TTC549 (cell line): ENCODE measurements around the gene UBAC2.

Experiments used
- FAIRE-seq: peaks from 2 replicates; lab custom pipeline; 2012; peaks lifted over from hg19 to GRCh38; lab: Jason Lieb, UNC

The UBAC2 gene

DNA sequence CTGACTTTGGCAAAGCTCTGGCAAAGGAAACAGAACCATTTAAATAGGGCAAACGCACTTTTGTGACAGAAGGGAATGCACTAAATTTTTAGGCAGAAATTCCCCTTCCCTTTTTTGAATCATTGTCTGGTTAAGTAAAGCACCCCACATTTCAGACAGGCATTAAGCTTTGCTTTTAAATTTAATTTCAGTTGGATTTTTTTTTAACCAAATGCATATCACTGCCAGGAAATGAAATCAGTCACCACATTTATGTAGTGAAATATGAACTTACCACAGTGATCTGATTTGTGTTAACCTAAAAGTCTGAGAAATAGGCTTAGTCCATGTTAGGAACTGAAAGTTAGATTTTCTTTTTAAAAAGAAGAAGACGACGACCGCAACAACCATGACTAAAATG, 95.7 kb downstream of the UBAC2 start:
- FAIRE-seq = no peak

DNA sequence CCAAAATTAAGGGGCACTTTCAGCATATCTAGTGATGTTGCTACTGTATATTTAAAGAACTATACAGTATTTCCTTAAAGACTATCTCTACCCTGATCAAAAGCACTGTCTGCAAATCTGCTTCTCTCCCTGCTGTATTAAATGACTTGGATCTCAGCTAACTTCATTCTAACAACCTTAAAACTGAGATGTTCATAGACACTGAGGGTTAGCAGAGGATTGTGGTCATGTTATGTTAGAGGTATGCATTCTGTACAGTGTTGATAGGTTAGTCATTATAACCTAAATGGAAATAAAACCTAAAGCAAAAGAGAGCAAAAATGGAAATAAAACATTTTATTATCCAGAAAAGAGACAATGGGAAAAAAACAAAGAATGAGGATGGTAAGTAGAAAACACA, 96.7 kb downstream of the UBAC2 start:
- FAIRE-seq = no peak

DNA sequence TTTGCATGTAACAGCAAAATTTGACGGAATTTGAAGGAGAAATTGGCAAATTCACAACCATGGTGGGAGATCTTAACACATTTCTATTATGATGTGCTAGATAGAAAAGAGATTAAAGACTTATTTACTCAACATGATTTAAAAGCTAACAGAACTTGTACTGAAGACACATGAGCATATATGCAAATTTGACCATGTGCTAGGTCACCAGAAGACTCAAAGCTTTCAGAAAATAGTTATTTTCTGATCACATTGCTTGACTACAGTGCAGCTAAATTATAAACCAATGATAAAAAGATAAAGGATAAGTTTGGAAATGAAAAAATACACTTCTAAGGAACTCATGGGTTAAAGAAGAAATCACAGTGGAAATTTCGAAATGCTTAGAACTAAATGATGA, 97.4 kb downstream of the UBAC2 start:
- FAIRE-seq = no peak

DNA sequence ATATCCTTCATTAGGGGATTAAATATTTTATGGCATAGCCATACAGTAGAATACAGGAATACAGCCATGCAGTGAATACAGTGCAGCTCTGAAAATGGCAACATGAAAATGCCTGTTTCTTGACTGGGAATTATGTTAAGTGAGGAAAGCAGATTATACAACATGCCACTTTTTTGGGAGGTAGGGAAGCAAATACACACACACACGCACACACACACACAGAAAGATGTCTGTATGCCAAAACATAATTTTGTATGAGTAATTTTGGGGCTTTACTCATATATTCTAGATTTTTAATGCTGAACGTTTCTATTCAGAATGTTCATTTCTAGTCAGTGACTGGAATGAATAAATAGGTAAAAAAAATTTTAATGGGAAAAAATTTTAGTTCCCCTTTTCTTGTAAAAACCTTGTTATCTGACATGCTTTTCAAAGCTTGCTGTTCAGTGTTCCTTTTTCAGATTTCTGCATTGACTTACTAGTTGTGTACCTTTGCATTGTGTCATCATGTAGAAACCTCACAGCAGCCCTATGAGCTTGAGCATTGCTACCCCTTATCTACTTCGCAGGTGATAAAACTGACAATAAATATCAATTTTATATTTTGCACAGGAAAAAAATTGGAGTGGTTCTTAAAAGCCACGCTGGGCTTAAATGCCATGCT, 98.7 kb downstream of the UBAC2 start:
- no peak for FAIRE-seq

DNA sequence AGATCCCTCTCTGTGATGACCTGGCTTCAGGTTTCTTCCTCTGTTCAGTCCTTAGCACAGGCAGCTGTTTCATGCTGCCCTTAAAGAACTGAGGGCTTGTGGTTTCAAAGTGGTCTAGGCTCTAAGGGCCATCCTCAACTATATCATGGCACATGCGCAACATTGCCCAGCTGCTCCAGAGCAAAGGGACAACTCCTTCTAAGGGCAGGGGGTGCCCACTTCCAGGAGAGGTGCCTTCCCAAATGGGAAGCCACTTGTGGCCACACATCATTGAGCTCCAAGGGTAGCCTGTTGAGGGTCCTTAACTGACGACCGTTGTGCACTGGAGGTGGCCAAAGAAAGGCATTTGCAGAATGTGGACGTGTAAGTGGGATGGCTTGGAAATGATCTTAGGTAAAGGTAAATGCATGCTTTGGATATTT, 99.3 kb downstream of the UBAC2 start:
- no peak for FAIRE-seq

DNA sequence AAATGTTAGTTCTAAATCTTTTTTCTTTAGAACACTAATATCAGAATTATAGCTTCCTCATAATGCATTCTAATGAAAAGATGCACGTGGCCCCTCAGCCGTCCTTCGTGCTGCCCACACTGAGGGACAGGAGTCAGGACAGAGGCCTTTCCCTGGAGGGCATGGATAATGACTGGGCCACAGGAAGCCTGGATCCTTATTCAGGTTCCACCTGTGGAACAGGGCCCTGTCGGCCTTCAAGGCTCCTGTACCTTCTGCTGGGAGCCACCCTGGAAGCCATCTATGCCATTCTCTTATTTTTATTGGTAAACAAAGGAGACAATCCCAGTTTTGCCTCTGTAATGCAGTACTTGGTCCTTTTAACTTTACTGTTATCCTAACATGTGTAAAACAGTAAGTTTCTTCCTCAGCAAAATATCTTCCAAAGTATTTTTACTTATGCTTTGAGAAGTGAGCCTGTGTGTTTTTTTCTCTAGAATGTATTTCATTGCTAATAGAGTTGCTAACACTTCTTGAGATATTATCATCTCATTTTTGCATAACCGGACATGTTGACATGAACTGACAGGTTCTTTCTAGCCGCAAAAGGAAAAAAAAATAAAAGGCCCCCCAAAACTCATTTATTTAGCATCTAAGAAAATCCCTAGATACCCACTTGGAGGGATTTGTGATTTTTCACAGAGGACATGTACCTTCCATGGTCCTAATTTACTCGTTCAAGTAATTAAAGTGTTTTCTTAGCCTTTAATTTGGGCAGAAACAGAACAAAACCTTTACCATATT, 100.6 kb downstream of the UBAC2 start:
- FAIRE-seq = no peak

DNA sequence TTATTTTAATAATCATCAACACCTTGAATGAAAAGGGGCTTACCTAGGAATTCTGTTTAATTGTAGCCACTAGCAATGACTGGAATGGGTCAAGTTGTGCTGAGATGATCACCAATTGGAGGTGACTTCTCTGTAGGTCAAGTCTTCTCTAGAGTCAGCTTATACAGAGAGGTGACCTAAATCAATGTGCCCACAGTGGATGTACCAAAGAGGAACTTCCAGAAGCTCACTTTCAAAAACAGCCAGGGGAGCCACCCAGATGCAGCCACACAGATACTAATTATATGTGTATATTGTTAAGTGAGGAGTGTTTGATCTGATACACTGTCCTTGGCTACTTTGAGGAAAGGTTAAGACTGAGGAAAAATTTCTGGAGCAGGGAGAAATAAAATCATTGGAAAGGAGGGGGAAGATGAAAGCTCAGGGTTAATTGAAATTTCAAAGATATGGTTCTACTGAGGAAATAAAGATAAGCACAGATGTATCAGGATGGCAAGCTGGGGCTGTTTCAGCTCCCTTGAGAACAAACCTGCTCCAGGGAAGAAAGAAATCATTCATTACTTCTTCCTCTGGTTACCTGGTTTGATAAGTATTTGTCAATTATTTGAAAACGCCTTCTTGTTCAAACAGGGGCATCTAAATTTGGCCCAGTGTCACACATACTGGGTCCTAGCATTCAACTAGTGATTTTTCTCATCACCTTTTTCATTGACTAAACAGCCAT, 101.4 kb downstream of the UBAC2 start:
- FAIRE-seq = no peak

DNA sequence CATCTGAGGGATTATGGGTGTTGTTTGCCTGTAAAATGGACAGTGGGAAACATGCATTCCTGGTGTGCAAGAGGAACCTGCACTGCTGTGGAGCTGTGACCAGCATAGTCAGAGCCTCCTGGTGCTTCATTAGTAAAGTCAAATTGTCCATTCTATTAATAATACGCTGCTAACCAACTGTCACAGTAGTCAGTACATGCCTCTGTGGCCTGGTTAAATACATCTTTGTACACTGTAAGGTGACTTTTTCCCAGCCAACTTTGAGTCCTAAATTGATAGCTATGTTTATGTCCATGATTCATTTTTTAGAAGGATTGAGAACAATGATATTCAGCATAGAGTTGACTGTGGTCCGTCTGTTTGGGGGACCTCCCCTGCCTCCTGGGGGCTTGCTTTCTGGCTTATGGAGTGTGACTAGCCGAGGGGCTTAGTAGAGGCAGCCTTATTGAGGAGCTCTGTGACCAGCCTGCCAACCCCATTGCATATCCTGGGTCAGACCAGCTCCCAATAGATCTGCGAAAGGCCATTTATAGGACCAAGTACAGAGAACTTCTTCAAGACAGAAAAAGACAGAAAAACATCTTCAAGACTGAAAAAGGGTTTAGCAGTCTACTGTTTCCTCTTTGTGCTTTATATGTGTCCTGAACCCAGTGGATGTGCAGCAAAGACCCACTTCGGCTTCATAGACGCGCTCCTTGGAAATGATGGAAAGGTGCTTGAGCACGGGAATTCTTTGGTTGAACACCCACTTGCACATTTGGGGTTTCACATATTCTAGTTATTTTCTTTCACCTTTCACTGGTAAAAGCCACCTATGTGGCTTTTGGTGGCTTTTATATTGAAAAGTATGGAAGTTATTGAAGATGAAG, 102.2 kb downstream of the UBAC2 start:
- FAIRE-seq = no peak

DNA sequence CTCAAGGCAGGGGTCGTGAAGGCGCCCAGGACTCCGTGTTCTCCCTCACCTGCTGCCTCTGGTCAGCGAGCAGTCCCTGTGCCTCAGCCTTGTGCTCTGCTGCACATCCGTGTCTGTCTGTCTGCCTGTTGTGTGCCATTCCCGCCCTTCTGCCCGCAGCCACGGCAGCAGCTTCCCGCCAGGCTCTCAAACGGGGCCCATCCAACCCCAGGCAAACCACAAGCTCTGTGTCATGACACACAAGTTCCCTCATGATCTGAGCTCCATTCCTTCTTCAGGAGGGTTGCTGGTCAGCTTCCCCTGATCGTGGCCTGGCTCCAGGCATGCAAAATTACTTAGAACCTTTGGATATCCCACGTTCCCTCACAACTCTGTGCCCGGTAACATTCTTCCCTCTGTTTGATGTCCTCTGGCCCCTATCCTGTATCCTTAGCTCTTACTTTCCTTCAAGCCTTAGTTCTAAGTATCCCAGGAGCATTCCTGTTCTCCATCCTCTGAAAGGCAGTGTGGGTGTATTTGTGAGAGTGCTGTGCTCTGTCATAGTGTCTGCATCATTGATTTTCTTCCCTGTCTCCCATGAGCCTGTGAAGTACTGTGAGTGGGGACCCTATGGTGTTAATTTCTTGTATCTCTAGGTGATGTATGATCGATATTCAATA, 103.3 kb downstream of the UBAC2 start:
- no peak for FAIRE-seq

DNA sequence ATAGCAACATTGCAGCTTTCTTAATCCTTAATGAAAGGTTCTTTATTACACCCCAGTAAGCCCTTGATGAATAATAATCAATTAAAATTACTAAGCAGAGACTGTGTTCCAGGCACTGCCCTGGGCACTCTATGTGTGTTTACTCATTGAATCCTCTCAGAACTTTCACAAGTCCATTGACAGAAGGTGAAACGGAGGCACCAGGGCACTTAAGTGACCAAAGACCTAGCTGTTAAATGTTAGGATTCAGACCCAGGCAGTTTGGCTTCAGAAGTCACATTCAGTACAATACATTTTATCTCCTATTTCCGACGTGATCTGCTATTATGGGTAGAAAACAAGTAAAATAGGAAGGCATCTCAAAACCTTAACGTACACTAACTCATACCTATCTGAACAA, 103.9 kb downstream of the UBAC2 start:
- no peak for FAIRE-seq

DNA sequence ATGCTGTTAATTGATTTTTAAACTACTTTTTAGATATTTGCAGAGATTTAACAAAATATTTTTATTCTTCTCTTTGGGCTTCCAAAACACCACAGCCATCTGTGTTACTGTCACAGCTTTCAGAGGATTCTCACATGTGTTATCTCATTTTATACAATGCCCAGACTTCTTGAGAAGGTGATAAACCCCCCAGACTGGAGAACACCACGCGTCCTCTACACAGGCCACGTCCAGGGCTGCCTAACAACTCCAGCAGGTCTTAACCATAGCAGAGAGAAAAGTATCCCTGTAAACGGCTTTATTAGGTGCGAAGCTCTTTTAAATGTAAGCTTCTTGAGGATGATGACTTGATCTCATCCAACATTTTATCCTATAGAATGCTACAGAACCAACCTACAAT, 104.5 kb downstream of the UBAC2 start:
- FAIRE-seq = no peak

DNA sequence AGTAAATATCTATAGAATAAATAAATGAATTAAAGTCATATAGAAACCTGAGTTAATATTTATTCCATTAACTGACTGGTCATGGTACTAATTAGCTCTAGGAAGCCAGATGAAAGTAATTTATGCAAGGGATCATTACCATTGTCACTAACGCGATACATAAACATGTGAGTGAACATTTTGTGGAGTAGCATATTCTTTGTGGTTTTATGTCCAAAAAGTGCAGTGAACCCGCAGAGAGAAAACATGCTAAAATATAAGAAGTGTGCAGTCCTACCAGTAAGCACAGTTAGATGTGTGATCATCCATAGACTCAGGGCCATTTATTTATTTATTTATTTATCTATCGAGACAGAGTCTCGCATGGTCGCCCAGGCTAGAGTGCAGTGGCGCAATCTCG, 104.9 kb downstream of the UBAC2 start:
- no peak for FAIRE-seq

DNA sequence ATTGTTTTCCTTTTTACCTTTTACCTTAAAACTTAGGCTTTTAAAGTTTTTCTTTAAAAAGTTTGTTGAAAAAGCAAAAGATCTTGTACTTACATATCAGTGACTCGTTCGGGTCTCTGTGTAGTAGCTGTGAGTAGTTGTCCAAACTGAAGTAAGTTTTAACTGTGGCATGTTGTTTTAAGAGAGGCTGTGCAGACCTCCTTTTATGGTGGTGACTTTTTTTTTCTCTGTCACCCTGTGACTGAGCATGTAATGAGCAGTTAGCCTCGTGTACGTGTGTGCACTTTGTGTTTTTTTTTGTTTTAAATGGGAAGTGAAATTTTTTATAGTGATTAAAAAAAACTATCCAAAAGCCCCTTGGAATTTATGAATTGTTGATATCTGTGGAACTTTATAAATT, 106.6 kb downstream of the UBAC2 start, which contains the start of gene GPR183:
Gene GPR183, minus strand, starts transcription at position 153 of the 400 bp plus-strand sequence. CDS start 11,254 bp downstream, outside the sequence.
- FAIRE-seq = no peak

DNA sequence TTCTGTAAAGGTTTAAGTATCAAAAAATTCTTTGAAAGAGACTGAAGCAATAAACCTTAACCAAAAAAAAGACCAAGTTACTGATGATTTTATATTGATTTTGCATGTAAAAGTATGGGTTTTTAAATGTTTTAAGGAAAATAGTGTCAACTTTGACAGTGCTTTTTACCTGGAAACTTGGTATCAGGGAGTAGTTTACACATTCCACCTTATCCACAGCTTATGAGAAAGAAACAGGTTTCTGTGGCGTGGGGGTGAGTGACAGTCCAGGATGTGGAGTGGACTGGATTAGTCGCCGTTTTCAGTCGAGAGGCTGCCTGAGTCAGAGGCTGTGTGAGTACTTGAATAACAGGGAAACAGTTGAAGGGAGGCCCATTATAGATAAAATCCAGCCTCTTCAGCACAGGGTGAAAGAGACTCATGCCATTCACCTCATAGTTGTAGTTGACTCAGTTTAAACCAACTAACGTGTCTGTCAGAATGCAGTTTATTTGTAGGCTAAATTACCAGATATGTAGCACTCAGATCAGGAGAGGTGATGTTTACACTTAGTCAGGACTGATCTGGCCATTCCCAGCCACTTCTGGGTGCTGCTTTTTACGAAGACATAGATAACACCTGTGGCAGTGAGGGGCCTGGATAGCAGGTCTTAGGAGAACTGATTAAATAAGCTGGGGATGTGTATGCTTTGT, 107.1 kb downstream of the UBAC2 start:
- FAIRE-seq = no peak

DNA sequence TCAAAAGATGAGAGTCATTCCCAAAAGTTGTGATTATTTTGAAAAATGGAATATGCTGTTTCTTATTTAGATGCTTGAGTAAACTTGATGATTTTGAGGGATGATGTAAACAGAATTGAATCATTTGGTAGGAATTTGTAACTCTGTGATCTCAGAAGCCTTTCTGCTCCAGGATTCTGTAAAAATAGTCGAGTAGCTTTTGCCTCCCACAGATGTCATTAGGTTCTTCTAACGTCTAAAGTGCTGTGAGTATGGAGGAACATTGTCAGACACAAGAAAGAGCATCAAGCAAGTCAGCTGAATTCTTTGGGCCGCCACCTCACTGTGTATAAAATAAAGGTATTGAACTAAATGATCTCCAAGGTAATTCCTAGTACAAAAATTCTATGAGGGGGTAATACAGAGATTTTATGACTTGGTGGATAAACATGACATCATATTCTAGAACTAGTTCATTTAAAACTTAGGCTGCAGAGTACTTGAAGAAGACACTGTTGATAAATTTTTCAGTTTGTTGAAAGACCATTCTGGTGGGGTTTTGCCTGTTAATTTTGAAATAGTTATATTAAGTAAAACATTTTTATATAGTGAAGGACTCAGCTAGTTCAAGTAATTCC, 107.9 kb downstream of the UBAC2 start:
- no peak for FAIRE-seq

DNA sequence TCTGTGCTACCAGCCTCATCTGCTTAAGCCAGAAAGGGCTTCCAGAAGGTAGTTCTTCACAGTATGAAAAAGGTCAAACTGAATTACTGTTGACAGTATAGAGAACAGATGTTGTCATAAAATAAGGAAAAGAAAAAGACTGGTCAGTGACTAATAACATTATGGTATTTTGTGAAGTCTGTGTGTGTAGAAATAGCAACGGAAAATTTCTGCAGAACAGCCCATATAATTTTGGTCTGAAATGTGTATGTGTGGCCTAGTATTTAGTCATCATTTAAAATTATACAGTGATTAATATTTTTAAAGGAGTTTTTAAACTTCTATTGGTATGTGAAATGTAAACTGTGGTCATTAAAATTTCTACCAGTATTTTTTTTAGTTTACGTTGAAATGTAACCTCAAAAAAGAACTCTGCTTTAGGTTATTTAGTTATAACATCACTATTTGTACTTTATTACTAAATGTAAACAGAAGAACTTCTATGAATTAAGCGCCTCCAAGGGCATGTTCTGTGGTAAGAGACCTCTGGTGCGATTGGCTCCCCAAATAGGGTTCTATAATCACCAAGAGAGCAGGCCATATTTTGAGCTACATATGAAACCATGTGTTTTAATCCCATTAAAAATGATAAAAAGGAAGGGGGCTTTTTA, 109.9 kb downstream of the UBAC2 start:
- FAIRE-seq = no peak

DNA sequence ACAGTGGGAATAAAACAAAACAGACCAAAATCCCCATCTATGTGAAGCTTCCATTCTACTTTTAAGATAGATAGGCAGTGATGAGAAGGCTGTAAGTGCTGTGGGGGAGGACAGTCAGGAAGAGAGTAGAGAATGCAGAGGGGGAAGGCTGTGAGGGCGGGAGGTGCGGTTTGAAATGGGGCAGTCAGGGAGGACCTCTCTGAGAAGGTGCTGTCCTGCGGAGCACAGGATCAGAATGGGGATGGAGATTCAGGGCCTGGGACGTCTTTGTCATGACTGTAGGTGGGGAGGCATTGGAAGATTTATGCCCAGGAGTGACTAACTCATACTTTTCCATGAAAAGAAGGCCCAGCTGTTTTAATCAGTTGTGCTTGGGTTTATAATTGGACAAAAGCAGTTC, 110.5 kb downstream of the UBAC2 start:
- FAIRE-seq = no peak

DNA sequence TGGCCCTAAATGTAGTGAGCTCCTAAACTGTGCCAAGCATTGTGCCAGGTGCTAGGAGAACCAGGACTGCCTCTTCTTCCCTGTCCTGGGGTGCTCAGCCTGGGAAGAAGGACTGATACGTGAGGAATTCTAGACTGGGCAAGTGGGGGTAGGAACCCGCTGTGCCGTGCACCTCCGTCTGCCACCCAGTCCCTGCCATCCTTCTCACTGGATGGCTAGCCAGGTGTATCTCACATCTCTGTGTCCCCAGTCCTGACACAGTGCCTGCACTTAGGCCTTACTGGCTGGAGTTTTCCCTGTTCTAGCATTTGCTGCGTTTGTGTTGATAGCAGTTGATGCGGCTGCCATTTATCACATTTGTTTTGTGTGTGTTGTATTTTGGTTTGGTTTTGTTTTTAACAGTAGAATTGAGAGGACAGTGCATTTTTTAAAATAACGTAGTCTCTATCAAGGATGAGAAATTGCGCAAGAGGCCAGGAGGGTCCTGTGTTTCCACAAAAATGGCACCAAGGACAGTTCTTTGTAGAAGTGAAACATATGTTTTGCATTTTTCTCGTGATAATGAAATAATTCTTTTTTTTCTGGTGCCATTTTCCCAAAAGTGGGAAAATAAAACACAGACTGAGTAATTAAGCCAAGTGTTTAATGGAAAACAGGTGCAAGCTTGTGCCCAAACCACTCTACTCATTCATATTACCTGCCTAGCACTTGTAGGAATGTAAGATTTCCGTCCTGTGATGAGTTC, 111.3 kb downstream of the UBAC2 start:
- FAIRE-seq = no peak

DNA sequence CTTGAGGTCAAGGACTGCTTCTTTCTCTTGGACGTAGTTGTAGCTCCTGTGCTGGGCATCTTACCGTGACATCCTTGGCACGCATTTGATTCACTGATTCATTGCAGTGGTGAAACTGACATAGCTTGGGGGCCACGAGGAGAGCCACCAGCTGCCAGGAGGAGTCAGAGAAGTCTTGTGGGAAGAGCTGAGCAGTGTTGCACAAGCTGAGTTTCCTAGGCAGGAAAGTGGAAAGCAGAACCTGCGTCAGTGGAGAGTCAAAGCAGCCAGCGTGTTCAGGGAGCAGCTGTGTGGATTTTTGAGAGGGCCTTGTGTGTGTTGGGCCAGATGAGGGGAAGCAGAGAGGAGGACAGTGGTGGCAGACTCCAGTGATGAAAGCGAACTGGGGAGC, 111.8 kb downstream of the UBAC2 start:
- no peak for FAIRE-seq
